Lower leg skin (tissue), 3 donors: Measurements from ENCODE around the gene SCML2.

Experiments
- CTCF ChIP-seq, 3 donors: fragments of 450-650 bp; IDR thresholded peaks; one replicate each; pipeline ENCODE4 v1.5.1; 2016; ENCODE audit warnings: antibody characterized with exemption in 3 of 3, mild to moderate bottlenecking in 3 of 3, moderate library complexity in 2 of 3
- POLR2A ChIP-seq, 2 donors: fragments of 450-650 bp; IDR thresholded peaks; one replicate each; pipeline ENCODE4 v1.6.1; 2016 to 2017; ENCODE audit warnings: antibody characterized with exemption in 2 of 2, mild to moderate bottlenecking in 1 of 2, moderate library complexity in 1 of 2

DNA sequence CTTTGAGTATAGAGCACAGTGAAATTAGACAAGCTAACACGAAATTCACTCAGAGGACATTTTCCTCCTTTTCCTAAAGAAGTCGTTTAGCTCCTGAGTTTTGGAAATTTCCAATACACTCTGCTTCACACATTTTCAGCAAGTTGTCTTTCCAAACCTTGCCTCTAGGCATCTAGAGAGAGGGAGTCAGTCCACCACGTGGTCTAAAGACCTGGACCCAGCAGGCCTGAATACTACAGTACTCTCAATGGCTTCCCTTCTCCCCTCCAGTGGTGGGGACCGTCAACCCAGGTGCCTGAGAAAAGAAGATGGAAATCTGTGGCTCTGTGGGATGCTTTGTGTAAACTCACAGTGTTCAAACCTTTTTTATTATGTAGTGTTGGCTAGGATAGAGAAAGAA is 13.9 kb upstream of the SCML2 start:
- TF ChIP-seq CTCF (IDR thresholded peaks at IDR 0.05) (no peak), POLR2A (IDR thresholded peaks at IDR 0.05) (no peak)
